K562 (cell line): Measurements from ENCODE around the gene YPEL3.

ENCODE experiments used
- PHF21A ChIP-seq: fragments of 450-650 bp; IDR thresholded peaks from 2 replicates; pipeline ENCODE4 v1.6.1; 2017; ENCODE audit warnings: low read depth, borderline replicate concordance
- THAP12 ChIP-seq: fragments of 250-450 bp; sonication (Bioruptor Pico); IDR thresholded peaks from 2 replicates; pipeline ENCODE4 v1.9.0; 2021; ENCODE audit warnings: mild to moderate bottlenecking, inconsistent platforms
- ZBTB26 ChIP-seq: fragments of 450-650 bp; formaldehyde crosslinking; IDR thresholded peaks from 2 replicates; pipeline ENCODE4 v1.4.0; 2022; ENCODE audit warnings: missing genetic modification characterization
- ZNF512 ChIP-seq: IDR thresholded peaks from 2 replicates; pipeline ENCODE4 v1.6.1; 2016; ENCODE audit warnings: missing genetic modification characterization, missing compliant biosample characterization
- TF ChIP-seq, protein P1 (sequence below), 3 experiments: IDR thresholded peaks in 2 of 3; conservative IDR thresholded peaks in 1 of 3; 2 replicates each; pipeline ENCODE4 v1.5.1; 2011 to 2012; ENCODE audit warnings: low read length in 3 of 3, mild to moderate bottlenecking in 3 of 3, control low read depth in 2 of 3, improper control_type of control experiment in 1 of 3, inconsistent platforms in 1 of 3, low read depth in 1 of 3, mixed read lengths in 1 of 3, moderate library complexity in 1 of 3; ENCODE audit not compliant: insufficient read depth in 2 of 3
- TF ChIP-seq, protein P2 (sequence below): sonication (generic); formaldehyde crosslinking; IDR thresholded peaks from 2 replicates; pipeline ENCODE4 v1.8.0; 2023; ENCODE audit warnings: mild to moderate bottlenecking, missing genetic modification reagents

GRCh38 chr16:30112197-30113030 is 16.4 kb upstream of the YPEL3 start:
- TF ChIP-seq, protein P1, sequence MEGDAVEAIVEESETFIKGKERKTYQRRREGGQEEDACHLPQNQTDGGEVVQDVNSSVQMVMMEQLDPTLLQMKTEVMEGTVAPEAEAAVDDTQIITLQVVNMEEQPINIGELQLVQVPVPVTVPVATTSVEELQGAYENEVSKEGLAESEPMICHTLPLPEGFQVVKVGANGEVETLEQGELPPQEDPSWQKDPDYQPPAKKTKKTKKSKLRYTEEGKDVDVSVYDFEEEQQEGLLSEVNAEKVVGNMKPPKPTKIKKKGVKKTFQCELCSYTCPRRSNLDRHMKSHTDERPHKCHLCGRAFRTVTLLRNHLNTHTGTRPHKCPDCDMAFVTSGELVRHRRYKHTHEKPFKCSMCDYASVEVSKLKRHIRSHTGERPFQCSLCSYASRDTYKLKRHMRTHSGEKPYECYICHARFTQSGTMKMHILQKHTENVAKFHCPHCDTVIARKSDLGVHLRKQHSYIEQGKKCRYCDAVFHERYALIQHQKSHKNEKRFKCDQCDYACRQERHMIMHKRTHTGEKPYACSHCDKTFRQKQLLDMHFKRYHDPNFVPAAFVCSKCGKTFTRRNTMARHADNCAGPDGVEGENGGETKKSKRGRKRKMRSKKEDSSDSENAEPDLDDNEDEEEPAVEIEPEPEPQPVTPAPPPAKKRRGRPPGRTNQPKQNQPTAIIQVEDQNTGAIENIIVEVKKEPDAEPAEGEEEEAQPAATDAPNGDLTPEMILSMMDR (IDR thresholded peaks at IDR 0.05 in 2 of 3, conservative IDR thresholded peaks at IDR 0.05 in 1 of 3; ENCODE audit: insufficient read depth in 2 of 3, low read depth in 1 of 3, low read length in 3 of 3), result peak; percentile 79 to 91 (median 81)
- no peak for TF ChIP-seq PHF21A
- no peak for TF ChIP-seq ZNF512 (tag)
- TF ChIP-seq, protein P2, sequence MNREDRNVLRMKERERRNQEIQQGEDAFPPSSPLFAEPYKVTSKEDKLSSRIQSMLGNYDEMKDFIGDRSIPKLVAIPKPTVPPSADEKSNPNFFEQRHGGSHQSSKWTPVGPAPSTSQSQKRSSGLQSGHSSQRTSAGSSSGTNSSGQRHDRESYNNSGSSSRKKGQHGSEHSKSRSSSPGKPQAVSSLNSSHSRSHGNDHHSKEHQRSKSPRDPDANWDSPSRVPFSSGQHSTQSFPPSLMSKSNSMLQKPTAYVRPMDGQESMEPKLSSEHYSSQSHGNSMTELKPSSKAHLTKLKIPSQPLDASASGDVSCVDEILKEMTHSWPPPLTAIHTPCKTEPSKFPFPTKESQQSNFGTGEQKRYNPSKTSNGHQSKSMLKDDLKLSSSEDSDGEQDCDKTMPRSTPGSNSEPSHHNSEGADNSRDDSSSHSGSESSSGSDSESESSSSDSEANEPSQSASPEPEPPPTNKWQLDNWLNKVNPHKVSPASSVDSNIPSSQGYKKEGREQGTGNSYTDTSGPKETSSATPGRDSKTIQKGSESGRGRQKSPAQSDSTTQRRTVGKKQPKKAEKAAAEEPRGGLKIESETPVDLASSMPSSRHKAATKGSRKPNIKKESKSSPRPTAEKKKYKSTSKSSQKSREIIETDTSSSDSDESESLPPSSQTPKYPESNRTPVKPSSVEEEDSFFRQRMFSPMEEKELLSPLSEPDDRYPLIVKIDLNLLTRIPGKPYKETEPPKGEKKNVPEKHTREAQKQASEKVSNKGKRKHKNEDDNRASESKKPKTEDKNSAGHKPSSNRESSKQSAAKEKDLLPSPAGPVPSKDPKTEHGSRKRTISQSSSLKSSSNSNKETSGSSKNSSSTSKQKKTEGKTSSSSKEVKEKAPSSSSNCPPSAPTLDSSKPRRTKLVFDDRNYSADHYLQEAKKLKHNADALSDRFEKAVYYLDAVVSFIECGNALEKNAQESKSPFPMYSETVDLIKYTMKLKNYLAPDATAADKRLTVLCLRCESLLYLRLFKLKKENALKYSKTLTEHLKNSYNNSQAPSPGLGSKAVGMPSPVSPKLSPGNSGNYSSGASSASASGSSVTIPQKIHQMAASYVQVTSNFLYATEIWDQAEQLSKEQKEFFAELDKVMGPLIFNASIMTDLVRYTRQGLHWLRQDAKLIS (CRISPR knock-in tag), result no peak
- no peak for TF ChIP-seq ZBTB26 (CRISPR knock-in tag)
- TF ChIP-seq THAP12 (CRISPR knock-in tag), result no peak
